BLaER1 treated with 17β-estradiol and CSF1 and Interleukin-3, amounts not matched to agents 10 nM and 100 nM (cell line): ENCODE results near the gene CD14.
A peak's percentile ranks its signal among the peaks of the same experiment; 100 is the strongest.

Experiments
- H3K27ac ChIP-seq, 11 experiments: shearing (Covaris generic); formaldehyde crosslinking; 2 replicates each; pipeline ENCODE4 v1.8.1; 2022
- H3K27me3 ChIP-seq, 11 experiments: shearing (Covaris generic); formaldehyde crosslinking; 2 replicates each; pipeline ENCODE4 v1.8.1; 2022
- H3K36me3 ChIP-seq, 11 experiments: shearing (Covaris generic); formaldehyde crosslinking; 2 replicates each; pipeline ENCODE4 v1.8.1; 2022
- H3K4me1 ChIP-seq, 10 experiments: shearing (Covaris generic); formaldehyde crosslinking; 2 replicates each; pipeline ENCODE4 v1.8.1; 2022
- H3K4me2 ChIP-seq, 11 experiments: shearing (Covaris generic); formaldehyde crosslinking; 2 replicates each; pipeline ENCODE4 v1.8.1; 2022
- H3K4me3 ChIP-seq, 10 experiments: shearing (Covaris generic); formaldehyde crosslinking; 2 replicates each; pipeline ENCODE4 v1.8.1; 2022
- H3K9ac ChIP-seq, 11 experiments: shearing (Covaris generic); formaldehyde crosslinking; 2 replicates each; pipeline ENCODE4 v1.8.1; 2022
- H3K9me3 ChIP-seq, 11 experiments: shearing (Covaris generic); formaldehyde crosslinking; replicated peaks in 1 of 11; 2 replicates each; pipeline ENCODE4 v1.8.1; 2022
- H4K20me1 ChIP-seq, 11 experiments: shearing (Covaris generic); formaldehyde crosslinking; 2 replicates each; pipeline ENCODE4 v1.8.1; 2022
- Cebpa-rat ChIP-seq, 11 experiments: shearing (Covaris generic); IDR thresholded peaks; 2 replicates each; pipeline ENCODE4 v1.8.1; 2022

Gene CD14

DNA sequence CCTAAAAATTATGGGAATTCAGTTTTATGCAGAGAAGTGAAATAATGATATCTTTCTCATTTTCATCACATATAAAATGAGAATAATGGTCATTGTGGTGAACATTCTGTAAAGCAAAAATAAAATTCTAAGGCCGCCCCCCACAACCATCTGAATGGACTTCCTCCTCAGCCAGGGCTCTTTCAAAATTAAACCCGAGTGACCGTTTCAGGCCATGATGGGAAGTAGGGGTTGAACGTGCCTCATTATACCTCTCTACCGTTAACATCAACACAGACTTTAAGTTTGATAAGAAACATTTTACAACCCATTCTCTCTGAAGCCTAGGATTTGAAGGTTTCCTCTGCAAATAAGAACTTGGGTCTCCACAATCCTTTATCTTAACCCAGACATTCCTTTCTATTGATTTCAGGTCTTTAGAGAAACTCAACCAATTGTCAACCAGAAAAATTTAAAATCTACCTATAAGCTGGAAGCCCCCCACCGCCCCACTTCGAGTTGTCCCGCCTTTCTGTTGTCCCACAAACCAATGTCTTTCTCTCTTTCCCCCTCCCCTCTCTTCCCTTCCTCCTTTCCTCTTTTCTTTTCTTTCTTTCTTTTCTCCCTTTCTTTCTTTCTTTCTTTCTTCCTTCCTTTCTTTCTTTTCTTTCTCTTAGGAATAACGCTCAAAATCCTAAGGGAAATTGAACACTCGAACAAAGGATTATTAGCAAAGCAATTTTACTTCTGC, 4.6 kb upstream of the CD14 start:
- peak overlapping the region; percentile 94 to 99 (median 97); a peak in 18 of 22 replicates for H3K27ac ChIP-seq
- peaks cover 27 to 95% (median 71%) of the 10 kb centered on the region in 10 experiments for H3K4me1 ChIP-seq
- H3K9me3 ChIP-seq, result peaks cover 1 to 14% (median 8%) of the 10 kb centered on the region in 11 experiments; a peak in 21 of 22 replicates
- no peak for TF ChIP-seq Cebpa-rat (IDR thresholded peaks at IDR 0.05)
- peaks cover 0 to 23% (median 16%) of the 10 kb centered on the region in 11 experiments; a peak in 16 of 22 replicates for H3K27me3 ChIP-seq
- no peak overlapping the region for H3K4me3 ChIP-seq
- peaks cover 0 to 17% (median 0%) of the 10 kb centered on the region in 11 experiments; a peak in 9 of 22 replicates for H4K20me1 ChIP-seq
- H3K9ac ChIP-seq, result peak overlapping the region in 2 of 11 experiments; percentile 40 to 81; a peak in 2 of 22 replicates
- H3K4me2 ChIP-seq, result peak overlapping the region in 5 of 11 experiments; percentile 69 to 88 (median 86); a peak in 9 of 22 replicates
- H3K36me3 ChIP-seq, result peaks cover 11 to 23% (median 18%) of the 10 kb centered on the region in 11 experiments

DNA sequence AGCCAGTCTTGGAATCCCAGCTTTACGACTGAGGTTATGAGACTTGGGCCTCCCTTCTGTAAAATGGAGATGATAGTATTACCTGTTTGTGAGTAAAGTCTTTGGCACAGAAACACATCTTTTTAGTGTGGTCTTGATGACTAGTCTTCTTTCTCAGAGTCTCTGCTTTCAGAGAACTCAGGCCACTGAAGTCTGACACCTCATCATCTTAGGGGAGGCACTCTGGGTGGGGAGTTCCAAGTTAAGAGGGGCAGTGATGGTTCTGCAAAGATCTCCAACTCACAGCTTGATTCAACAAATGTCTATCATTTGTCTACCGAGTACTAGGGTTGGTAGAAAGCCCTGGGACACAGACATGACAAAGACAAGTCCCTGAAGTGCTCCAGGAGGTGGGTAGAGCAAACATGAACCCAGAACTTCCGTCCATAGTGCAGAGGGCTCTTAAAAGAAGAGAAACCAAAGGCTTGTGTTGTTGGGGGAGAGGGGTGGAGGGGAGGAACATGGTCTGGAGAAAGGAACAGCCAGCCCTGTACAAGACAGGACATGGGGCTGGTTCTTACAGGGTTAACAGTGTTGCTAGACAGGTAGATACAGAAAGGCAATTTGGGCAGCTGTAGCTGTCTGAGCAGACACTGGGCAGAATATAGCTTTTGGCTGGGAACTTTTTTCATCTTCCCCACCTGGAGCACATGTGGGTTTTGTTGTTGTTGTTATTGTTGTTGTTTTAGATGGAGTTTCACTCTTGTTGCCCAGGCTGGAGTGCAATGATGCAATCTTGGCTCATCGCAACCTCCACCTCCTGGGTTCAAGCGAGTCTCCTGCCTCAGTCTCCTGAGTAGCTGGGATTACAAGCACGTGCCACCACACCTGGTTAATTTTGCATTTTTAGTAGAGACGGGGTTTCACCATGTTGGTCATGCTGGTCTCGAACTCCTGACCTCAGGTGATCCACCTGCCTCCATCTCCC, 2.6 kb upstream of the CD14 start:
- Histone ChIP-seq H3K9me3 (peaks cover 9 to 30% (median 24%) of the 10 kb centered on the region in 11 experiments), H4K20me1 (peaks cover 0 to 11% (median 0%) of the 10 kb centered on the region in 11 experiments; a peak in 4 of 22 replicates), H3K36me3 (peaks cover 0 to 24% (median 9%) of the 10 kb centered on the region in 11 experiments; a peak in 11 of 22 replicates), H3K9ac (peak overlapping the region in 5 of 11 experiments; percentile 17 to 52 (median 33); a peak in 7 of 22 replicates), H3K4me1 (peaks cover 19 to 95% (median 63%) of the 10 kb centered on the region in 10 experiments), H3K27ac (peak overlapping the region in 8 of 11 experiments; percentile 29 to 99 (median 78); a peak in 13 of 22 replicates), H3K4me2 (peak overlapping the region in 5 of 11 experiments; percentile 4 to 88 (median 86); a peak in 10 of 22 replicates), H3K27me3 (peaks cover 0 to 42% (median 36%) of the 10 kb centered on the region in 11 experiments; a peak in 17 of 22 replicates), H3K4me3 (no peak overlapping the region)
- 0 out of 22 replicates have a peak, but pooled peaks of 1 of the 11 experiments have one; percentile 34 for TF ChIP-seq Cebpa-rat (IDR thresholded peaks at IDR 0.05)

- Histone ChIP-seq H3K4me2 (peak overlapping the region in 6 of 11 experiments; percentile 61 to 92 (median 81); a peak in 12 of 22 replicates), H3K9me3 (peaks cover 9 to 44% (median 27%) of the 10 kb centered on the region in 11 experiments), H3K4me1 (peaks cover 7 to 87% (median 59%) of the 10 kb centered on the region in 10 experiments), H3K4me3 (peak overlapping the region in 2 of 10 experiments; percentile 79 to 81; a peak in 3 of 20 replicates), H3K27me3 (peaks cover 0 to 49% (median 41%) of the 10 kb centered on the region in 11 experiments; a peak in 17 of 22 replicates), H3K36me3 (peaks cover 0 to 29% (median 9%) of the 10 kb centered on the region in 11 experiments; a peak in 10 of 22 replicates), H4K20me1 (peaks cover 0 to 11% (median 0%) of the 10 kb centered on the region in 11 experiments; a peak in 4 of 22 replicates), H3K27ac (peak overlapping the region in 6 of 11 experiments; percentile 56 to 95 (median 91); a peak in 11 of 22 replicates), H3K9ac (peak overlapping the region in 5 of 11 experiments; percentile 0 to 96 (median 80); a peak in 7 of 22 replicates)
- no peak for TF ChIP-seq Cebpa-rat (IDR thresholded peaks at IDR 0.05)
These were observed 1.1 kb upstream of the CD14 start for GRCh38 chr5:140634103-140634502.

- peaks cover 15 to 51% (median 33%) of the 10 kb centered on the region in 11 experiments for H3K9me3 ChIP-seq
- H3K9ac ChIP-seq, result peak overlapping the region in 6 of 11 experiments; percentile 55 to 96 (median 80); a peak in 10 of 22 replicates
- peak overlapping the region in 7 of 11 experiments; percentile 28 to 95 (median 89); a peak in 12 of 22 replicates for H3K27ac ChIP-seq
- no peak for TF ChIP-seq Cebpa-rat (IDR thresholded peaks at IDR 0.05)
- peak overlapping the region in 10 of 11 experiments; percentile 31 to 92 (median 71); a peak in 15 of 22 replicates for H3K4me2 ChIP-seq
- H3K4me1 ChIP-seq, result peaks cover 1 to 89% (median 58%) of the 10 kb centered on the region in 10 experiments; a peak in 18 of 20 replicates
- H3K4me3 ChIP-seq, result peak overlapping the region in 7 of 10 experiments; percentile 28 to 81 (median 70); a peak in 13 of 20 replicates
- H3K27me3 ChIP-seq, result peaks cover 0 to 49% (median 41%) of the 10 kb centered on the region in 11 experiments; a peak in 17 of 22 replicates
- H4K20me1 ChIP-seq, result peaks cover 0 to 11% (median 0%) of the 10 kb centered on the region in 11 experiments; a peak in 4 of 22 replicates
- H3K36me3 ChIP-seq, result peaks cover 0 to 35% (median 9%) of the 10 kb centered on the region in 11 experiments; a peak in 10 of 22 replicates
These were observed 526 bp upstream of the CD14 start for GRCh38 chr5:140633501-140633900.

DNA sequence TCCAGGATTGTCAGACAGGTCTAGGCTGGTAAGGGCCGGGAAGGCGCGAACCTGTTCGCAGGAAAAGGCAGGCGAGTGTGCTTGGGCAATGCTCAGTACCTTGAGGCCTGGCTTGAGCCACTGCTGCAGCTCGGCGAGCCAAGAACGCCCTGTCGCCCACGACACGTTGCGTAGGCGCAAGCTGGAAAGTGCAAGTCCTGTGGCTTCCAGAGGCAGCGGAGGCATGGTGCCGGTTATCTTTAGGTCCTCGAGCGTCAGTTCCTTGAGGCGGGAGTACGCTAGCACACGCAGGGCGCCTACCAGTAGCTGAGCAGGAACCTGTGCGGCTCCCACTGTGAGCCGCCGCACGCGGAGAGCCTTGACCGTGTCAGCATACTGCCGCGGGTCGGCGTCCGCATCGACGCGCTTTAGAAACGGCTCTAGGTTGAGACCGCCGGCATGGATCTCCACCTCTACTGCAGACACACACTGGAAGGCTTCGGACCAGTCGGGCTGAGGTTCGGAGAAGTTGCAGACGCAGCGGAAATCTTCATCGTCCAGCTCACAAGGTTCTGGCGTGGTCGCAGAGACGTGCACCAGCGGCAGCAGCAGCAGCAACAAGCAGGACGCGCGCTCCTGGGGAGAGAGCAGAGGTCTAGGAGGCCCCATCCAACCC, 482 bp downstream of the CD14 start:
- peaks cover 0 to 49% (median 41%) of the 10 kb centered on the region in 11 experiments; a peak in 17 of 22 replicates for H3K27me3 ChIP-seq
- H3K9ac ChIP-seq, result peak overlapping the region in 7 of 11 experiments; percentile 28 to 96 (median 79); a peak in 13 of 22 replicates
- H3K4me2 ChIP-seq, result peak overlapping the region; percentile 31 to 92 (median 69); a peak in 21 of 22 replicates
- TF ChIP-seq Cebpa-rat (IDR thresholded peaks at IDR 0.05), result no peak
- H4K20me1 ChIP-seq, result peaks cover 0 to 11% (median 0%) of the 10 kb centered on the region in 11 experiments; a peak in 4 of 22 replicates
- H3K36me3 ChIP-seq, result peaks cover 0 to 41% (median 9%) of the 10 kb centered on the region in 11 experiments; a peak in 10 of 22 replicates
- H3K4me3 ChIP-seq, result peak overlapping the region in 9 of 10 experiments; percentile 24 to 81 (median 54); a peak in 17 of 20 replicates
- H3K27ac ChIP-seq, result peak overlapping the region in 8 of 11 experiments; percentile 14 to 95 (median 76); a peak in 13 of 22 replicates
- peaks cover 0 to 82% (median 52%) of the 10 kb centered on the region in 10 experiments; a peak in 15 of 20 replicates for H3K4me1 ChIP-seq
- peaks cover 25 to 61% (median 43%) of the 10 kb centered on the region in 11 experiments for H3K9me3 ChIP-seq

- H3K27ac ChIP-seq, result peak overlapping the region in 6 of 11 experiments; percentile 56 to 95 (median 91); a peak in 11 of 22 replicates
- peaks cover 30 to 67% (median 49%) of the 10 kb centered on the region in 11 experiments for H3K9me3 ChIP-seq
- peak overlapping the region in 10 of 11 experiments; percentile 38 to 92 (median 71); a peak in 18 of 22 replicates for H3K4me2 ChIP-seq
- peaks cover 0 to 11% (median 0%) of the 10 kb centered on the region in 11 experiments; a peak in 4 of 22 replicates for H4K20me1 ChIP-seq
- peaks cover 0 to 49% (median 41%) of the 10 kb centered on the region in 11 experiments; a peak in 17 of 22 replicates for H3K27me3 ChIP-seq
- H3K9ac ChIP-seq, result peak overlapping the region in 5 of 11 experiments; percentile 62 to 96 (median 80); a peak in 9 of 22 replicates
- peak overlapping the region in 8 of 10 experiments; percentile 28 to 81 (median 62); a peak in 17 of 20 replicates for H3K4me3 ChIP-seq
- peaks cover 0 to 41% (median 9%) of the 10 kb centered on the region in 11 experiments; a peak in 10 of 22 replicates for H3K36me3 ChIP-seq
- H3K4me1 ChIP-seq, result peaks cover 0 to 76% (median 48%) of the 10 kb centered on the region in 10 experiments; a peak in 15 of 20 replicates
- no peak for TF ChIP-seq Cebpa-rat (IDR thresholded peaks at IDR 0.05)
These were observed 1.1 kb downstream of the CD14 start for GRCh38 chr5:140631831-140632365.
